ENCODE data around the gene CDK6.

DNA sequence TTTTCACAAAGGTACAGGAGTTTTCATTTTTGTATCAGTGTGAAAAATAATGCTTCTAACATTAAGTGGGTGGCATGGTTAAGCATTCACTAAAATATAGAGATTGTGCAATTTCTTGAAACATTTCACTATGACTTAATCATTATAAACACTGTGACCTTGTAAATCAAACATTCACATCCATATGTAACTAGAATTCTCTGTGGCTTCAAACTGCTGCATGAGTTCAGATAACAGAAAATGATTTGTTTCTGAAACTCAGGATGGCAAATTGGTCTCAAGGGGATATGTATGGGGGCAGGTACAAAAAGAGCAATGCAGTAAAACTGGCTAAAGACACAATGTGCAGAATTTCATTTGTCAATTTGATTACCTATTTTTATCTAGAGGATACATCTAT, 250.0 kb downstream of the CDK6 start:
- TF ChIP-seq POLR2AphosphoS5 (IDR thresholded peaks at IDR 0.05), result no peak
- TF ChIP-seq, protein P1, sequence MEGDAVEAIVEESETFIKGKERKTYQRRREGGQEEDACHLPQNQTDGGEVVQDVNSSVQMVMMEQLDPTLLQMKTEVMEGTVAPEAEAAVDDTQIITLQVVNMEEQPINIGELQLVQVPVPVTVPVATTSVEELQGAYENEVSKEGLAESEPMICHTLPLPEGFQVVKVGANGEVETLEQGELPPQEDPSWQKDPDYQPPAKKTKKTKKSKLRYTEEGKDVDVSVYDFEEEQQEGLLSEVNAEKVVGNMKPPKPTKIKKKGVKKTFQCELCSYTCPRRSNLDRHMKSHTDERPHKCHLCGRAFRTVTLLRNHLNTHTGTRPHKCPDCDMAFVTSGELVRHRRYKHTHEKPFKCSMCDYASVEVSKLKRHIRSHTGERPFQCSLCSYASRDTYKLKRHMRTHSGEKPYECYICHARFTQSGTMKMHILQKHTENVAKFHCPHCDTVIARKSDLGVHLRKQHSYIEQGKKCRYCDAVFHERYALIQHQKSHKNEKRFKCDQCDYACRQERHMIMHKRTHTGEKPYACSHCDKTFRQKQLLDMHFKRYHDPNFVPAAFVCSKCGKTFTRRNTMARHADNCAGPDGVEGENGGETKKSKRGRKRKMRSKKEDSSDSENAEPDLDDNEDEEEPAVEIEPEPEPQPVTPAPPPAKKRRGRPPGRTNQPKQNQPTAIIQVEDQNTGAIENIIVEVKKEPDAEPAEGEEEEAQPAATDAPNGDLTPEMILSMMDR (IDR thresholded peaks at IDR 0.05), result no peak
- TF ChIP-seq POLR2A (IDR thresholded peaks at IDR 0.05), result no peak

Data from prostate gland (tissue), 2 donors.